T-helper 2 cell treated with Interferon-gamma antibody and Interleukin-4, amounts not matched to agents 5 μg/mL and 100 μg/mL, for 36 hours (primary cell): ENCODE data around the gene NUTM1.
"Not testable (repeated sequence)": the region's sequence is repeated elsewhere in the genome, so short reads cannot be mapped to it uniquely, and the experiment has no call there.

Source experiments
- DNase-seq: peaks from one replicate; pipeline ENCODE4 v3.0.0; 2021; ENCODE audit warnings: low spot score
- H3K27ac Mint-ChIP-seq: one replicate; pipeline ENCODE4 v1.8.0; 2021; ENCODE audit warnings: mild to moderate bottlenecking, mixed read lengths
- H3K27me3 Mint-ChIP-seq: one replicate; pipeline ENCODE4 v1.8.0; 2021; ENCODE audit warnings: low read depth, mixed read lengths
- H3K36me3 Mint-ChIP-seq: one replicate; pipeline ENCODE4 v1.8.0; 2021; ENCODE audit warnings: low read depth, mixed read lengths
- H3K4me1 Mint-ChIP-seq: one replicate; pipeline ENCODE4 v1.8.0; 2021; ENCODE audit warnings: low read depth, mixed read lengths
- H3K4me3 Mint-ChIP-seq: one replicate; pipeline ENCODE4 v1.8.0; 2022; ENCODE audit warnings: mild to moderate bottlenecking, moderate library complexity, mixed read lengths
- H3K9me3 Mint-ChIP-seq: one replicate; pipeline ENCODE4 v1.8.0; 2021; ENCODE audit warnings: mixed read lengths

NUTM1 gene

DNA sequence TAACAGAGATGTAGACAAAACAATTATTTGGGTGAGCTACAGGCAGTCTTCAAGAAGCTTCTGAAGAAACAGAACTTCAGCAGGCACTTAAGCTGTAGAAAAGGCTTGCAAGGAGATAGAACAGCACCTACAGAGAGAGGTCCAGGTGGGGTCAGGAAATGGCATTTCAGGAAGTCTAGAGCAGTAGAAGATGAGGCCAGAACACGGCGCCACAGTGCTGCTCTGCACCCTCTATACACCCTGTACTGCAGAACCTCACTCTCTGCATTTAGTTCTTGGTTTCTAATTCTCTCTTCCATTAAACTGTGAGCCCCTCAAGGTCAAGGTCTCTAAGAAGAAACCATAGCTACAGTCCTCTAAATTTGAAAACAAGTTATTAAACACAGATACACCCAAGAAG is 49.9 kb downstream of the NUTM1 start:
- not testable (repeated sequence) for H3K4me1 Mint-ChIP-seq, H3K36me3 Mint-ChIP-seq, H3K9me3 Mint-ChIP-seq, H3K4me3 Mint-ChIP-seq, H3K27me3 Mint-ChIP-seq, H3K27ac Mint-ChIP-seq, DNase-seq

DNA sequence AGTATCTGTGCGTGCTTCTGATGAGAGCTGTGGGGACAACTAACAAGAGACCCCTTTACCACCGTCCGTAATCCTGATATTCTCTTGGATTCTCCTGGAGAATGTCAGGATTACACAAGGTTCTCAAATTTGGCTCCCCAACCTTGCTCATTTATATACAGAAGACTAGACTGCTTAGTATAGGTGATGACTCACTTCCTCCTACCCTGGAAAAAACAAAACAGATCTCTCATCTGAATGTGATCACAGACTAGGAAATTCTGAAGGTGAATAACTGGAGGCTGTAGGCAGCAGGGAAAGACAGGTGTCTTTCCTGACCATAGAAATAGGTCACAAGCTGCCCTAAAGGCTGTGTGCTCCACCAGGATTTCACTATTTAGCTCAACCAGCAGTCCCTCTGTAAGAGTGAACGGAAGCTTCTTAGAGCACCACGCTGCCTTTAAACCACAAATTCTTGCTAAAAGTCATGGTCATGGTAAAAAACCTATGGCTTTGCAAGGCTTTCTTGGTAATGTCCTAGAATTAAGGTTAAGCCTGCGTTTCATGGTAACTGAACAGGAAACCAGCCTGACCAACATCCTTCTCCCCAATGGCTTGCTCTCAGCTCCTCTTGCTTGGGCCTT is 54.6 kb downstream of the NUTM1 start:
- not testable (repeated sequence) for H3K36me3 Mint-ChIP-seq, H3K4me1 Mint-ChIP-seq, H3K4me3 Mint-ChIP-seq, H3K27me3 Mint-ChIP-seq, H3K27ac Mint-ChIP-seq, H3K9me3 Mint-ChIP-seq
- DNase-seq = peak; percentile 27

DNA sequence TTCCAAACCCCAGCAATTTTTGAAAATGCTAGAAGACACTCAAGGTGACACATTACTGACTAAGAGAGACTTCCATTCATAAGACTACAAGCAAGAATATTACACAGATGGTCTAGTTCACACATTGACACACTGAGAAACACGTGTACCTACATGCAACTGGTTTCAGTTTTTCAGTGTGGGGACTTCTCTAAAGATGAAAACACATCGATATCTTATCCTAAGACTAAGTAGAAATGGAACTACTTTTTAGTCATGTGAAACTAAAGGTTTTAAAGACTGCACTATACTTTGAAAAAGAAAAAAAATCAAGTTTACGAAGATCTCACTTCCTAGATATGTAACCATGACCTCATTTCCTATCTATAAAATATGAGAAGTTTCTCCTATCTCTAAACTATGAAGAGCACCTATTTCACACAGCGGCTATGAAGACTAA is 60.1 kb downstream of the NUTM1 start:
- H3K4me1 Mint-ChIP-seq, H3K27ac Mint-ChIP-seq, H3K36me3 Mint-ChIP-seq, DNase-seq, H3K4me3 Mint-ChIP-seq, H3K9me3 Mint-ChIP-seq, H3K27me3 Mint-ChIP-seq: not testable (repeated sequence)

DNA sequence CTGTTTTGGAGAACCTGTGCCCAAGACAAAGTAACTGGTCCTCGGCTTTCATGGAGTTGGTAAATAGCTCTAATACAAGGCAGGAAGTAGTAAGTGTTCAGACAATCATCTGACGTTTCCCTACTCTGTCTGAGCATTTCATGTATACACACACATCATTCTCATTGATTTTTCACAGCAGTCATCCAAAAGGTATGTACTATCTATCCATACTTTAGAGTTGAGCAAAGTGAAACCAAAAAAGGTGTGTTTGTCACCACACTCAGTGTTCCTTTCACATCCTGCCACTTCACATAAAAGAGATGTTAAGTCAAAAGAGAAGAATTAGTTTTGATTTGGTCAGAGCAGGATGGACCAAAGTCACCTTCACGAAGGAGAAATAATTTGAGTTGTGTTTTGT is 60.8 kb downstream of the NUTM1 start:
- not testable (repeated sequence) for H3K27ac Mint-ChIP-seq, H3K27me3 Mint-ChIP-seq

More for the DNA sequence above, 60.8 kb downstream of the NUTM1 start:
- not testable (repeated sequence) for DNase-seq, H3K36me3 Mint-ChIP-seq, H3K4me1 Mint-ChIP-seq, H3K4me3 Mint-ChIP-seq, H3K9me3 Mint-ChIP-seq
